ENCODE results near the gene CDCA7L. TPM values are rescaled to one million over a fixed set of nuclear protein-coding genes. Genes with fewer than 3 reads are reported as not detected.

Gene CDCA7L
- total and polyA plus RNA-seq, 2 of the 4 experiments (the other 2 are of a cell fraction) = 20.4 to 35.0 TPM

- Histone ChIP-seq H3K4me3 (ENCODE audit: insufficient read depth, low read depth, low read length) (no peak overlapping the region), H2BK5ac (ENCODE audit: low read depth, low read length, poor library complexity, severe bottlenecking) (no peak overlapping the region), H3K9ac (ENCODE audit: low read depth, low read length) (no peak overlapping the region), H3K79me1 (ENCODE audit: low read depth in 1 of 2, low read length in 2 of 2) (peaks cover 0 to 3% of the 10 kb centered on the region in 2 experiments; a peak in 1 of 4 replicates), H3K4me1 (ENCODE audit: control insufficient read depth, insufficient read depth, low read length) (0 out of 2 replicates have a peak, but pooled peaks cover 2% of the 10 kb centered on the region), H3K27ac (ENCODE audit: insufficient read depth, low read length) (no peak overlapping the region), H2AK9ac (replicated peaks; ENCODE audit: low read depth, low read length, poor library complexity) (no peak overlapping the region), H3K56ac (ENCODE audit: extremely low read depth, insufficient read depth, low read length) (no peak overlapping the region), H2AK5ac (ENCODE audit: low read depth, low read length) (no peak overlapping the region), H4K5ac (ENCODE audit: low read depth, low read length) (no peak overlapping the region), H3K18ac (ENCODE audit: low read depth, low read length) (no peak overlapping the region), H4K91ac (ENCODE audit: insufficient read depth, low read depth, low read length) (no peak overlapping the region), H3K14ac (replicated peaks; ENCODE audit: low read depth, low read length) (no peak overlapping the region), H3K23ac (ENCODE audit: low read depth, low read length) (no peak overlapping the region), H4K20me1 (ENCODE audit: insufficient read depth, low read length) (no peaks in the 10 kb centered on the region), H4K8ac (ENCODE audit: low read depth in 2 of 2, low read length in 2 of 2) (no peak overlapping the region), H2BK20ac (ENCODE audit: low read depth, low read length) (no peak overlapping the region), H3K36me3 (ENCODE audit: control insufficient read depth, insufficient read depth, low read length) (no peaks in the 10 kb centered on the region), H2BK120ac (ENCODE audit: low read depth, low read length) (no peak overlapping the region), H2AFZ (replicated peaks; ENCODE audit: low read length, poor library complexity) (no peak overlapping the region), H3K27me3 (ENCODE audit: control insufficient read depth, insufficient read depth, low read length) (0 out of 2 replicates have a peak, but pooled peaks cover 2% of the 10 kb centered on the region), H3K4me2 (ENCODE audit: low read depth, low read length) (no peak overlapping the region), H3K4ac (ENCODE audit: low read depth, low read length) (no peak overlapping the region), H3K9me3 (ENCODE audit: control insufficient read depth, insufficient read depth, low read length) (no peaks in the 10 kb centered on the region), H2BK15ac (ENCODE audit: low read depth, low read length) (no peak overlapping the region), H3K9me1 (ENCODE audit: insufficient read depth, low read length) (no peaks in the 10 kb centered on the region)
- intact Hi-C loops (cut with micrococcal nuclease) = no loop called here
- dilution Hi-C loops (cut with HindIII; ENCODE audit: low sequenced_read_pairs, unreplicated experiment) = no loop called here
- no peak for ATAC-seq (ENCODE audit: low read depth)
- DNase-seq = no peak
- BruUV-seq (replicated peaks) = no TSS peak
- in situ Hi-C loops (cut with MboI; ENCODE audit: low sequenced_read_pairs) = no loop called here
- WGBS, 2 experiments (ENCODE audit: extremely low coverage in 2 of 2, insufficient read length in 1 of 2) = 63% methylated on average over 1 of the region's 2 CpGs; no CpG with 5 or more reads in 1 of the 2 experiments
- no peak for TF ChIP-seq CHD1 (IDR thresholded peaks at IDR 0.05; ENCODE audit: low read depth, low read length)
- TF ChIP-seq CEBPB (IDR thresholded peaks at IDR 0.05; ENCODE audit: low read depth, low read length) = no peak
- no peak for TF ChIP-seq RAD21 (IDR thresholded peaks at IDR 0.05; ENCODE audit: low read length)
- no peak for TF ChIP-seq NFE2L2 (IDR thresholded peaks at IDR 0.05; ENCODE audit: low read depth, low read length)
- no peak for TF ChIP-seq USF2 (IDR thresholded peaks at IDR 0.05; ENCODE audit: low read depth, low read length)
- no peak for TF ChIP-seq MAFK (IDR thresholded peaks at IDR 0.05; ENCODE audit: low read depth, low read length)
- TF ChIP-seq BHLHE40 (IDR thresholded peaks at IDR 0.05; ENCODE audit: low read depth, low read length) = no peak
- TF ChIP-seq RCOR1 (IDR thresholded peaks at IDR 0.05; ENCODE audit: insufficient replicate concordance, low read length) = no peak
- no peak for TF ChIP-seq RFX5 (IDR thresholded peaks at IDR 0.05; ENCODE audit: low read depth, low read length)
- no peak for TF ChIP-seq SMC3 (IDR thresholded peaks at IDR 0.05; ENCODE audit: low read depth, low read length)
- no peak for TF ChIP-seq CTCF (conservative IDR thresholded peaks at IDR 0.05; ENCODE audit: low read depth, low read length)
- no peak for TF ChIP-seq MXI1 (IDR thresholded peaks at IDR 0.05; ENCODE audit: borderline replicate concordance, low read depth, low read length)
- TF ChIP-seq FOS (IDR thresholded peaks at IDR 0.05; ENCODE audit: low read depth, low read length) = no peak
- TF ChIP-seq ELK1 (IDR thresholded peaks at IDR 0.05; ENCODE audit: borderline replicate concordance, low read depth, low read length) = no peak
- no peak for TF ChIP-seq POLR2A (IDR thresholded peaks at IDR 0.05; ENCODE audit: low read depth, low read length)
- TF ChIP-seq MAZ (IDR thresholded peaks at IDR 0.05; ENCODE audit: borderline replicate concordance, low read depth, low read length) = no peak
- ChIA-PET POLR2A (ENCODE audit: unreplicated experiment) (no interaction called here), CTCF (interaction anchor here (0.6 kb wide), 1 partner anchor 9 kb away, joined by 6 read pairs; no protein-coding TSS in a partner anchor)
These were observed 2.7 kb upstream of the CDCA7L start for GRCh38 chr7:21948364-21948763.
